Activated CD8-positive, alpha-beta memory T cell treated with anti-CD3 and anti-CD28 coated beads for 1 hour (primary cell): ENCODE results near the gene ZC2HC1B.

Experiments
- DNase-seq, 2 donors: peaks; one replicate each; pipeline ENCODE4 v3.0.0-alpha.2; 2020; ENCODE audit warnings: low read depth in 1 of 2; ENCODE audit errors: extremely low read depth in 1 of 2

Gene ZC2HC1B

DNA sequence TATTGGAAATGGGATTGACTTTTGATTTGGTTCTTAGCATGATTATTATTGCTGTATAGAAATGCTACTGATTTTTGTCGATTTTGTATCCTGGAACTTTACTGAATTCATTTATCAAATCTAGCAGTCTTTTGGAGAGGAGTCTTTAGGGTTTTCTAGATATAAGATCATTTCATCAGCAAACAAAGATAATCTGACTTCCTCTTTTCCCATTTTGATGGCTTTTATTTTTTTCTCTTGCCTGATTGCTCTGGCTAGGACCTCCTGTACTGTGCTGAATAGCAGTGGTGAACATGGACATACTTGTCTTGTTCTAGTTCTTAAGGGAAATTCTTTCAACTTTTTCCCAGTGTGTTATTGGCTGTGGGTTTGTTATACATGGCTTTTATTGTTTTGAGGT is 64.6 kb downstream of the ZC2HC1B start:
- DNase-seq, result no peak

DNA sequence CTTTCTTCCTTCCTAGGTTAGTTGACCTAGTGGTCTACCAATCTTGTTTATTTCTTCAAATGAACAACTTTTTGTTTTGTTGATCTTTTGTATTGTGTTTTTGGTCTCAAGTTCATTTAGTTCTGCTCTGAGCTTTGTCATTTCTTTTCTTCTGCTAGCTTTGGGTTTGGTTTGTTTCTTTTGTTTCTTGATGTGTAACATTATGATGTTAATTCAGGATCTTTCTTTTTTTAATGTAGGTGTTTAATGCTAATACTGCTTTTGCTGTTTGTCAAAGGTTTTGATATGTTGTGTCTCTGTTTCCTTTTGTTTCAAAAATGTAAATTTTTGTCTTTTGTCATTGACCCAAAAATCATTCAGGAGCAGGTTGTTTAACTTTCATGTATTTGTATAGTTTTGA is 65.7 kb downstream of the ZC2HC1B start:
- DNase-seq, result no peak

DNA sequence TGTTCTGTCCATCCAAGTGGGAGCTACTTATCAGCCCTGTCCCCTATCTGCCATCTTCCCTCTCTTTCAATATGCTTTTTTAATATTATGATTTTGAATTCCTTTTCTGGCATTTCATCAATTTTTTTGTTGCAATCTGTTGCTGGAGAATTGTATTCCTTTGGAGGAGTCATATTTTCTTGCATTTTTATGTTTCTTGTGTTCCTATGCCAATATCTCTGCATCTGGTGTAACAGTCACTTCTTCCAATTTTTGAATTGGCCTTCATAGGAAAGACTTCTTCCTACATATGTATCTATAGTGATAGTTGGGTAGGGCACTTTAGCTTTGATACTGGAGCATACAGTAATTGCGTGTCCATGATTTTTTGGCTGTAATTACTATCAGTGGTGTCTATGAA is 70.1 kb downstream of the ZC2HC1B start:
- no peak for DNase-seq

DNA sequence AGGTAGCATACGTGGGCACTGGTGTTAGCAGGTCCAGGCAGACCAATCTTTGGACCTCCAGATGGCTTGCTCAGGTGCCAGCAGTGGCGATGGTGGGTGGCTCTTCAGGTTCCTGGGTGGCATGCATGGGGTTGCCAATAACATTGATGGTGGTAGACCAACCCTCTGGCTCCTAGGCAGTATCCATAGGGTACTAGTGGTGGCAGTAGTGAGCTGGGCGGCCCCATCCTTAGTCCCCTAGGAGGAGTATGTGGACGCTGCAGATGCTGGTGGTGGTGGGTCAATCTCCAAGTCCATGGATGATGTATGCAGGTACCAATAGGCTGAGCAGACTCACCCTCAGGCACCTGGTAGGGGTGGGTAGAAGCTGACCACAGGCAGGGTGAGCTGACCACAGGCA is 70.6 kb downstream of the ZC2HC1B start:
- no peak for DNase-seq

DNA sequence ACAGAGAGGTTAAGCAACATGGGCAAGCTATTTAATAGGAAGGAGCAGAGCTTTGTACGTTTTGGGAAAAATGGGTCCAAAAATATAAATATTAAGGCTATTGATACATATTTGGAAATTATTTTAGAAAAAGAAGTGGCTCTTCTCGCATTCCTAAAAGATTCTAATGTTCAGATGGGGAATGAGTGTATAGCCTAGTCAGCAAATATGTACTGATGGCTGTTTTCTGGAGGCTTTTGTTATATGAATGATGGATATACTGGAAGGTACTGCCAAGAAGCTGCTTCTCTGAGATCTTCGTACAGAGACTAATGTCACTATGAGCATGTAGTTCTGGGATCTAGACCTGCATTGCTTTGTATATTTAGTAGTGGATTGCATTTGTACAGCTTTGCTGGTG is 72.1 kb downstream of the ZC2HC1B start:
- no peak for DNase-seq

DNA sequence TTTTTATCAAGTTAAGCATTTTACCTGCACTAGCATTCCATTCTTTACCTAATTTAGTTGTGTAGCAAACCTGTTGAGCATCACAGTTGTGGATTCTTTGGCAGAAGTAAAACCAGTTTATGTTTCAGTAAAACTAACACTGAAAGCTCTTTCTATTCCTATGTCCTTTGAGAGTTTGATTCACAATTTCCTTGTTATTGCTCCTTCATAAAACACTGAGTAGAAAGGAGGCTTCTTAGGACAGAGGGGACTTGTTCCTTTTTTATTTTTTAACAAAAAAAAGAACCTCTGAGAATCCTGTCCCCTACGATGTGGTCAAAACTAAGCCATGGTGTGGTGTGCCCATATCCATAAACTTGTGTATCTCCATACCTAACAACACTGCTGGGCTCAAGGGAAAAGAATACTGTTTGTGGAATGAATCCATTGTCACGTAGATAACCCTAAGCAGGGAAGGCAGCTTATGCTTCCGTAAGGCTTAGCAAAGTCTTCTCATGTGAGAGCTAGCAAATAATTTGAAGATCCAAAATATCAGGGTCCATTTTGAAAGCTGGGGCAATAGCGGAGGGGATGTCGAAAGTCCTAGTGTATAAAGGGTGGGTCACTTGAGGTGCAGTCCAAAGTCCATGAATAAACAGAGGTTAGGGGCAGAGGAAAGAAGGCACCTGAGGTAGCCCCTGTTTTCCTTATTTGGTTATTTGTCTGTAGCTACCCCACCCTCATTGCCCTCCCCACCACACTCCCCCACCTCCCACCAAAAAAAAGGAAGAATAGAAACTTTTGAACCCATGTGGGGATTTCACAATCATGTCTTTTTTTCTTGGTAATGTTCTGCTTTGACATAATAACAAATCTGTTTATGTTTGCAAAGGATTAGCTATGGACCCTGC is 72.7 kb downstream of the ZC2HC1B start:
- no peak for DNase-seq

DNA sequence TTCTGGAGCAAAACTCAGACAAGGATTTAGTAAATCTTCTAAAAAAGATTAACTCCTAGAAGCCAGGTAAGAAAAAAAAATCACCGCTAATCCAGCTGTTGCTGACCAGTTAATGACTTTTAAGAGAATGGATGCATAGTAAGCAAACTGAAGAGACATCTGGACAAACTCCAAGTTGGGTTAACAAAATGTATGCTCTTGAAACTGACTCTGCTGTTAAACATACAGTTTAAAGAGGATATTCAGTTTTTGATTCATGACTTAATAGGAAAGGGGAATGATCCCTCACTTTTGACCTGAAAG is 73.3 kb downstream of the ZC2HC1B start:
- no peak for DNase-seq

DNA sequence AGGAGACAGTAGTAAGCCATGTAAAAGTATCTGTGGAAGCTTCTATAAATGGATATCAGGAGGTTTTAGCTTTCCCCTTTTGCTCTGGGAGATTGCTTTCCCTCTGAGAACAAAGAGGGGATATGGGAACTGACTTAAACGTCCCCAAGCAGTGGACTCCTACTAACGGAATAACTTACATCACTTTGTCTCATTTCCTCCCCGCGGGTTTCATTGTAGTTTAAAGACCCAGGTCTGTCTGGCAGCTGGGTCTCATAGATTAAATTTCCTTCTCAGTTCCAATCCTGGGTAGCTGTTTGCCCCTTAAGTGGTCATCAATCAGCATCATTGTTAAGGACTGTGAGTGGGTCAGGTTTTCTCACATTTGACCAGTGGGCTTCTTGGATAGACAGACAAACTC is 75.1 kb downstream of the ZC2HC1B start:
- no peak for DNase-seq

DNA sequence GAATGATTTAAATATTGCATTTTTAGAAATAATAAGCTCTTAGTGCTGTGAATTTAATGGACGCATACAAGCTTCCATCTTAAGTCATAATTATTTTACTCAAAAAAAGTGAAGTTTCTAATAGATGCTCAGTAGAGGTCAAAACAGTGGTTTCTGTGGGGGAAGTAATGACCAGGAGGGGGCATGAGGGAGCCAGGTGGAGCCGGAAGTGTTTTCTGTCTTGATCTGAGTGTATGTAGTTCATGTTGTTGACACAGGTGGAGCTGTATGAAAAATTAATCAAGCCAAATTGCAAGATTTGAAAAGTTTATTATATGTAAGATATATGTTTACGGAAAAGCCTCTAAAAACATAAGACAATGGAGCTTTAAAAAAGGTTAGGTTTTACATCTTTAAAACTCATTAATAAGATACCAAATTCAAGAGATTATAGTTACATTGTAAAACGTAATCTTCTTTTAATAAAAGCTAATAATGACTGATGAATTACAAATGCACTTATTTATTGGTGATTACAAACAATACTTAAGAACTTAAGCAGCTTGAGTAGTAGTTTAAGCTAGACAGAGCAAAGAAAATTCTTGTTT is 75.8 kb downstream of the ZC2HC1B start:
- DNase-seq, result peak in 1 of 2 donors; percentile 12

DNA sequence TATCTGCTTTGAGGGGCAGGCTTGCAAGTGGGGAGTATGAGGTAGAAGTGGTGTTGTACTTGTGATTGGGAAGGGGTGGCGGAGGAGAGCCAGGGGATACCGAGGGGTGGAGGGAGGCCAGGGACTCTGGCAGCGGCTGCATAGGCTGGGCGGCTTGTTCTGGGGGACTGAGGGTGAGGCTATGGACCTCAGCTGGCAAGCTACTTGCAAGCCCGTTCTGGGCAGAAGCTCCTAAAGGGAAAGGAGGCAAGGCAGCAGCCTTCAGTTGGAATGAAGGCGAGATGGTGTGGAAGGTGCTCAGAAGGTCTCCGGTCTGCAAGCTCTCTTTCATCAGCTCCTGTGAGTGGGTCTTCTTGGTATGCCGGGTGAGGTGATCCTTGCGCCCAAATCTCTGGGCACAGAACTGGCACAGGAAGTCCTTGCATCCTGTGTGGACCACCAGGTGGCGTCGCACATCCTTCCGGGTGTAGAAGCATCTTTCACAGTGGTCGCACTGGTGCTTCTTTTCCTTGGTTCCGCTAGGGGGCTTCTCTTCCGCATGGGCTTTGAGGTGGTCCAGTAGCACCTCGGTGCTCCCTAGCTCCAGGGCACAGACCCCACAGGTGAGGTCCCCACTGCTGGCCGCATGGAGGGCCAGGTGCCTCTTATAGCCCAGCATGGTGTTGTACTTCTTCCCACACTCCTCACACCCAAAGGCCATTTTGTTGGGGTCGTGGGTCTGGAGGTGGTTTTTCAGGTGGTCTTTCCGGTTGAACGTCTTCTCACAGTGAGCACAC is 77.8 kb downstream of the ZC2HC1B start:
- DNase-seq, result peak; percentile 14 to 49

DNA sequence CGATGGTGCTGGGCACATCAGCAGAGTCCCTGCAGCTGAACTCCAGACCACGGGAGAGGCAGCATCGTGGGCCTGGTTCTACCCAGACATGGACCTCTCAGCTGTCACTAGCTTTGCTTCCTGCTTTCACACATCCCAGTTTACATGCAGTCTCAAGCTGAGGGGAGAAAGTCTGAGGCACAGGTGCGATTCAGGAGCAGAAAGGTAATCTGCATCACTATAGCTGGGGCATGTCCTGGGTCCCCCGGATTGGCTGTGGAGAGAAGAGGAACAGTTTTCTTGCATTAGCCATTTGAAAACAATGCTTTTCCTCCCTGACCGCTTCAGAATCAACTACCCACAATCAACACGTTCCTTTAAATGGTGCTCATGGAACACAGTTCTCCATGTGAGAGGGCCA is 83.9 kb downstream of the ZC2HC1B start:
- DNase-seq, result no peak

DNA sequence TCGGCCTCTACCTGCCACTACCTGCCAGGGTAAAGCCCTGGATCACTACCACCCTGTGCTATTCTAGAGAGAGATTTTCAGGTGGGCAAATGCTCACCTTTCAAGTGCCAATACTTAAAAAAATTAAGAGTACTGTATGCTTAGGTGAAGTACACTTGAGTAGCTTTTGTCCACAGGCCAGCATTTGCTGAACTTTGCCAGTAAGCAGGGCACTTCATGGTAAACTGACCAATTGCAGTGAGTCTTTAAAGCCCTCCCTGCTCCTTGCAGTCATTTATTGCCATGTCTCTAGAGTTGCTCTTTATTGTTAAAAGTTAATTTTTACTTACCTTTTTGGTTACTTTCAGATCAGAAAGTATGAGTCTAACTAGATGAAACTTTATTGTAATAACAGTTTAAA is 85.3 kb downstream of the ZC2HC1B start:
- DNase-seq, result no peak

DNA sequence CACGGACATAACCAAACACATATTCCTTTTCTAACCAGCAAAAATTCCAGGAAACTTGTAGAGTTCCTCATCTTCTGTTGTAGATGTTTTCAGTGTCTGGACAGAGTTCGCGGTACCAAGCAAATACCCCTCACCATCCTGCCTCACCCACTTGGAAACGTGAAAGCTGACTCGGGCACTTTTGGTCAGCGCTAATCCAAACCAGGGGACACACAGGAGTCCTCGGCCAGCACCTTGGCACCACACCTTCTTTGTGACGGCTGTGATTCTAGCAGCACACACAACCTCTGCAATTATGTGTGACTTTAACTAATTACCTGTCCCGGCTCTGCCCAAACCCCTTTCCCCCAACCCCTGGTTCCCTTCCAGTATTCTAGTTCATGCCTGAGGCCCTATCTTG is 85.7 kb downstream of the ZC2HC1B start:
- no peak for DNase-seq

DNA sequence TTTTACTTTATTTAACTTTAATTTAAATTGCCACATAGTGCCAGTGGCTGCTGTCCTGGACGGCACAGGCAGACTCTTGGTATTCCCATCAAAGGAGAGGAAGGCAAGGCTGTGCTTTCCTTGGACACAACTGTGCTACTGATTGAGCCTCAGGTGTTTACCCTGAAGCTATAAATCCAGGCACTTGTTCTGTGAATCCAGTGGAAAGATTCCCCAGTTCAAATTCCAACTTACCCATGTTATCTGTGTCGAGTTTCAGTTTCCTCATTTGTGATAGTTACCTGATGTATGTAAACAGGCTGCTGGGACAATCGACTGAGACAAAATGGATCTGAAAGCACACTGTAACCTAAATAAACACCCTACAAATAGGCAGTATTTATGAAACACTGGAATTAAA is 86.6 kb downstream of the ZC2HC1B start:
- DNase-seq, result no peak

DNA sequence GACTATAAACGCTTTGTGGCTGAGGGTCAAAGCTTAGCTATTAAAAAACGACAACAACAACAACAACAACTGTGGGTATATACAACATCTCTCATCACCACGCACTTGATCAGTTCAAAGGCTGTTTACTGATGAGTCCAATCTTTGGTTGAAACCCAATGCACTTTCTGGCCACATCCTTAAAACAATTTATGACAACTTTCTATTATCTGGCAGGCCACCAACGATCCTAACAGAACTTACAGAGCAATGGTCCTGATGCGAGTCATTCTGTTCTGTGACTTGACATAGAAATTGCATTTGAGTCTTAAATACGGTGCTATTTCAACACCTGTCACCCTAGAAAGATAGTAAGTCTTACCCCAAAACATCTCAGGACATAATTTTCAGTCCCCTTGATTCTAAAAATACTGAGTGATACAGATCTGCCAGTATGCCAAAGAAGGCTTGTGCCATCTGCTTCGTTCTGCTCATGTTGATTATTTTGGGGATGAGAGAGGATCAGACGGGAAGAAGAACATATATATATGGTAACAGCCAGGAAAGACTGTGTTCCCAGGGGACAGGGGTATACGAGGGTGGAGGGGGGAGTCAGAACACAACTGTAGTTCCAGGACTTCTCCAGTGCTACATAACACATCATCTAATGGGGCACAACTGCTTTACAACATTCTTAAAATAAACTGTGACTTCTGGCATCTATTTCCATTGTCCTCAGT is 87.9 kb downstream of the ZC2HC1B start:
- no peak for DNase-seq

DNA sequence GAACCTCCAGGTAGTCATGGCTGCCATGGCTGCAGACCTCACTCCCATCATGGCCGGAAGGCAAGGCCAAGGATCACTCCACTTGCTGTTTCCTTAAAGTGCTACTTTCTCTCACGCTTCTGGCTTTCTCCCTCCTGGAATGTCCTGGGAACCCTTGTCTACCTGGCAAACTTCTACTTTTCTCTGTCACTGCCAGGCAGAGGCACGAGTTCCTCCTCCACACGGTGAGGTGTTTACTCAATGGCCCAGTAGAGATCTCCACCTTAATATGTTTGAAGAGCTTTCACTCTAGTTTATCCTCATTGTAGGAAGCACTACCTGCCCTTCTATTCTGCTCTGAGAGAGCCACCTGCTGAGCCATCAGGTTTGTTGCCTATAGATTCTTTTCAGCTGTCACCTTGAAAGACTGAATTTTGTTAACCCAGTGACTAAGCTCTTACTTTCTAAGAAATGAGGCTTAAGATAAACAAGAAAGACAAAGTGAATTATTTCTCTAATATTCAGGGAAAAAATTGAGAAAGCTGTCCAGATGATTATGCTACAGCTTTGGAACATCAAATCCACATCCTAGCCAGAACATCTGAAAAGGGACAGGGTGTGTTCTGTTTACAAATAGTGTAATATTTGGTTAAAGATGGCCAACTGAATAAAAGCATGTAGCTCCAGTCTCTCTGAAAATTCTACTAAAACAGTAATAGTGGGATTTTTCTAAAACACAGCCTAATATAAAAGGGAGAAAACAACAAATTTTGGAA is 88.8 kb downstream of the ZC2HC1B start:
- DNase-seq, result no peak

DNA sequence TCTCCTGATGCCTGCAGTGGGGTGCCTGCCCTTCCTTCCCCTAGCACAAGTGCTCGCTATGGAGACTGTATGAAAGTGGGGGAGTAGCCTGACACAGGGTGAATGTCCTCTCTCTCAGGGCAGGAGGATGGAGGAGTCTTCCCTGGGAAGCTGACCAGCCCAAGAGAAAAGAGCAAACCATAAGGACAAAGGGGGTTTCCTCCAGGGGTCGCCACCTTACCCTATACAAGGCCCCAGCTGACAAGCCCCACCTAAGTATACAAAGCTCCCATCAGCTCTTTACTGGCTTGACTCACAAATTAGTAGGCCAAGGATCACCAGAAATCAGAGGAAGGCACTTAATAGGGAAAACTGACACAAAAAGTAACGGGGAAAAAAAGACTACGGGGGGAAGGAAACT is 89.6 kb downstream of the ZC2HC1B start:
- no peak for DNase-seq

DNA sequence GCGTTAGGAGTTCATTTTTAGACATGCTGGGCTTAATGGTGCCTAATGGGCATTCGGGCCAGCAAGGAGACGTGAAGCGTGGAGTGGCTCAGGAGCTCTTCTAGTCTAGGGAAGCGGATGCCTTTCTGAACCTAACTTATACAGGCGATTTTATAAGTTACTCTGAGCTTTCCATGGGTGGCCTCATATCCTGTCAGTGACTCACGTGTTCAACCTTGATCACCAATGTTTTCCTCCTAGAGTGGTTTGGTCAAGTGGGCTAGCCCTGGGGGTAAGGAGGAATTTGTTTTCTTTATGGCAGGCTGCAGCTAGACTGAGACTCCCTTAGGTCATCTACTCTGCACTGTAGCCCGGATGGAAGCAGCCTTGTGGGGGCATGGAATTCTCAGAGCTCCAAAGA is 91.7 kb downstream of the ZC2HC1B start:
- no peak for DNase-seq

DNA sequence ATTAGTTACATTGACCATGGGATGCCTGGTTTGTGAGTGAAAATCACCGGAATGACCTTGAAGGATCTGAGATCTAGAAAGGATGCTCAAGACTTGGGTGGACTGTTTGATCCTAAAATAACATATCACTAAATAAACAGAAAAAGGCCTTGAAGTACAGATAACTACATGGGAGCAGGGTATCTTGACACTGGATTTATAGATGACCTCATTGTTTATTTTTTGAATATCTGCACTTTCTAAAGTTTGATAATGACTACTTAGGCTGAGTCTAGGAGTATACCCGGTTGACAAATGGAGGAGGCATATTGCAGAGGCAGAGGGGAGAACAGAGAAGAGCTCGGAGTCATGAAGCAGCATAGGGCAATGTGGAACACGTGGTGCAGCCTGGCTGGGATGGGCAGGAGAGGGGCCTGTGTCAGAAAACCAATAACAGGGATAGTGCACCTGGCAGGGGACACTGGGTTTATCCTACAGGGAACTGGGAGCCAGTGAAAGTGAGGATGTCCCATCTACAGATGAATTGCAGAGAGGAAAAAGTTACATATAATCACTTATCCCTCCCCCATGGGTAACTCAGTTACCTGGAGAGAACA is 93.5 kb downstream of the ZC2HC1B start:
- no peak for DNase-seq

DNA sequence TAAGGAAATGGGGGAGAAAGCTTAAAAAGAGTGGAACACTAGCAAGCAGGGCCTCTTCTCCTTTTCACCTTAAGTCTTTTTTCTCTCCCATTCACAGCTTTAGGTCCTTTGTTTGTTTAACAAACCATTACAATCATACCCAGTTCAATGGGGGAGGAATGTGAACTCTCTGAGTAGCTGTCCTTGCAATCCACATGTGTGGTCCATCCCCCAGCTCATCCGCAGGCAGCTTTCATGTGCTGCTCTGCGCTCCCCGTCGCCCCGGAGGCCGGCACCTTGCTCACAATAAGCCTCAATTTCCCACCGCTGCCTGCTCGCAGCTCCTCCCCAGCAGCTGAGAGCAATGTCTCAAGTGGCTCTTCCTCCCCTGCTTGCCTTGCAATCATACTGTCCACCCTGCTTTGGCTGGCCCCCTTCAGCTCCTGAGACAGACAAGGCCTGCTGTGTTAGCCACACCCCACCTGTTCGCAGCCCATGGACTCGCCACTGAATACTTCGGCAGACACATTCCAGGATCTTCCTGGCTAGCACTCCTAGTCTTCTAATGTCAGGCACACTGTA is 94.6 kb downstream of the ZC2HC1B start:
- no peak for DNase-seq
